Activated CD8-positive, alpha-beta memory T cell treated with anti-CD3 and anti-CD28 coated beads for 24 hours (primary cell): ENCODE results near the gene WNT5B.
"Not testable (repeated sequence)": the region's sequence is repeated elsewhere in the genome, so short reads cannot be mapped to it uniquely, and the experiment has no call there.

ENCODE experiments used
- DNase-seq: peaks from one replicate; pipeline ENCODE4 v3.0.0-alpha.2; 2020

Gene WNT5B

GRCh38 chr12:1692895-1693610 is 64.0 kb downstream of the WNT5B start:
- no peak for DNase-seq

- DNase-seq, result not testable (repeated sequence)
Observed at GRCh38 chr12:1695097-1695496, 66.1 kb downstream of the WNT5B start.

- no peak for DNase-seq
Observed at GRCh38 chr12:1695886-1696670, 67.0 kb downstream of the WNT5B start.

GRCh38 chr12:1696800-1697199 is 67.8 kb downstream of the WNT5B start:
- no peak for DNase-seq
